Skin epidermis (tissue), 12 donors: ENCODE measurements around the gene PINLYP.
"Not testable (repeated sequence)": the region's sequence is repeated elsewhere in the genome, so short reads cannot be mapped to it uniquely, and the experiment has no call there.

Experiments
- H3K27ac ChIP-seq, 21 experiments: fragments of 200-600 bp; sonication (generic) in 11 of 21; one replicate each; pipeline ENCODE4 v1.5.0; 2020; ENCODE audit warnings: mild to moderate bottlenecking in 3 of 21, inconsistent platforms in 2 of 21, moderate library complexity in 2 of 21
- H3K4me3 ChIP-seq, 7 experiments: fragments of 200-600 bp; sonication (generic) in 2 of 7; one replicate each; pipeline ENCODE4 v1.5.0; 2020; ENCODE audit warnings: inconsistent platforms in 2 of 7, mild to moderate bottlenecking in 2 of 7, moderate library complexity in 1 of 7

PINLYP gene

DNA sequence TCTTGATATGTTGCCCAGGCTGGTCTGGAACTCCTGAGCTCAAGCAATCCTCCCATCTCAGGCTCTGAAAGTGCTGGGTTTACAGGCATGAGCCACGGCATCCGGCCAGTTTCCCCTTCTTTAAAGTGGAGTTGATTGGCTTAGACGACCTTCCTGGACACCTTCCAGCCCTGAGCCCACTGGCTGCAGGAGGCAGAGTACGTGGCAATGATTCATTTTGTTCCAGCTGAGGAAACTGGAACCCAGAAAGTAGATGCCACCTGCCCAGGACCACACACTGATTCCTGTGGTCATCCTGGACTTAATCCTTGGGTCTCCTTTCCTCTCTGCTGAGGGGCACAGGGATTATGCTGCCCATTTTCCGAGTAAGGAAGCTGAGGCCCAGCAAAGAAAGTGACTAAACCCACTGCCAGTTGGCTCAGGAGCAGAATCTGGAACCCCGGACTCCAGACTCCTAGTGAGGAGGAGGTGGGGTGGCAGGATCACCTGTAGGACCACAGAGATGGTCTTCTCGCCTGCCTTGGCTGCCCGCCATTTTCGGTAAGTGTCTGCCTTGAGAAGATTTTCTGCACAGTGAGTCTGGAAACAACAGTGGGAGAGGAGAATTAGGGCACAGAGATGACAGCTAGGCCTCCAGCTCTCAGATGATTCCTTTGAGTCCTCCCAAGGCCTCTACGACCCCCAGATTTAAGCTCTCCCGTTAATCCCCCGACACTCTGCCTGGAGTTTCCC, 1.0 kb upstream of the PINLYP start:
- Histone ChIP-seq H3K27ac (peak overlapping the region; percentile 80 to 93 (median 89)), H3K4me3 (peak overlapping the region; percentile 69 to 89 (median 86))

- peak overlapping the region in 20 of 21 experiments; percentile 40 to 93 (median 77) for H3K27ac ChIP-seq
- peak overlapping the region; percentile 69 to 89 (median 86) for H3K4me3 ChIP-seq
These were observed 616 bp downstream of the PINLYP start for GRCh38 chr19:43575955-43576878.

DNA sequence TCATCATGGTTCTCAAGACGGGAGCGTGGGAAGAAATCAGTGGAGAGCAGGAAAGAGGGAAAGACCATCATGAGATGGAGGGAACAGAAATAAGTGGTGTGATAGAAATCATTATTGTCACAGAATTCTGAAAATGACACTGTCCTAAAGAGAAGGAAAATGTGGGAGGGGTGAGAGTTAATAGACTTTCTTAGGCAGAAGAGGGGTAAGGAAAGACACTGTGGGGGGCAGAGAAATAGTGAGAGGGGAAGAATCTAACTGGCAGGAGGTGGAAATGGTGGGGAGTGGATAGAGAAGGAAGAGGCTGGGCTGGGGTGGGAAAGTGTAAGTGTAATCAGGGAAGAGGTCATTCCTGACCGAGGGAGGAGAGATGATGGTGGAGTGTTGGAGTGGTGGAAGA, 3.2 kb downstream of the PINLYP start:
- Histone ChIP-seq H3K27ac (no peak overlapping the region), H3K4me3 (no peak overlapping the region)

- Histone ChIP-seq H3K4me3 (peak overlapping the region in 2 of 7 experiments; percentile 32 to 49), H3K27ac (peak overlapping the region in 9 of 21 experiments; percentile 59 to 83 (median 75))
These were observed 5.9 kb downstream of the PINLYP start for GRCh38 chr19:43581467-43581866.

DNA sequence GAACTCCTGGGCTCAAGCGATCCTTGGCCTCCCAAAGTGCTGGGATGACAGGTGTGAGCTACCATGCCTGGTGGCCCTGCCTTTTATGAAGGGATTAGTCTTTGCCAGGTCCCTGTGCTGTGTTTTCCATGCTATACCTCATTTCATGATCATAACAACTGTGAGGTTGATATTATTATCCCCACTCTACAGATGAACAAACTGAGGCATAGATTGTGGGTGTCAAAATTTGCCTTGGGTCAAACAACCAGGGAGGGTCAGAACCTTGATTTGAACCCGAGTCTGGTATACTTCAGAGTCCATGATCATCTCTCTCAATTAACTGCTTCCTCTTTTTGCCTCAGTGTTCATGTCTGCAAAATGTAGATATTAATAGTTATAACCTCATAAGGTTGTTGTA, 6.9 kb downstream of the PINLYP start:
- no peak overlapping the region for H3K27ac ChIP-seq
- H3K4me3 ChIP-seq, result no peak overlapping the region

DNA sequence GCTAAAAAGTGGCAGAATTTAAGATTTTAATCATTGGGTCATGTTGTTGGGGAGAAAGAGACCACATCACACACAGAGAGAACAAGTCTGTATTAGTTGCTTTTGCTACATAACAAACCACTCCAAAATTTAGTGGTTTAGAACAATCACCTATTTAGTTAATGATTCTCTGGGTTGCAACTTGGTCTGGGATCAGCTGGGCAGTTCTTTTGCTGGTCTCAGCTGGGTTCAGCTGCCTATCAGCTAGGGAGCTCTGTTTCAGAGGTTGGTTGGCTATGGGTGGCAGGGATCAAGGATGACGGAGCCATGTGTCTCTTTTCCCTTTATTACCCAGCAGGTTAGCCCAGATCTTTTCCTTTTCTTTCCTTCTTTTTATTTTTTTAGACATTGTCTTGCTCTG, 8.9 kb downstream of the PINLYP start:
- H3K27ac ChIP-seq, result peak overlapping the region in 6 of 21 experiments; percentile 0 to 54 (median 26)
- no peak overlapping the region for H3K4me3 ChIP-seq

- H3K27ac ChIP-seq, result no peak overlapping the region
- H3K4me3 ChIP-seq, result no peak overlapping the region
These were observed 10.7 kb downstream of the PINLYP start for GRCh38 chr19:43586346-43586745.

GRCh38 chr19:43587029-43587428, 11.4 kb downstream of the PINLYP start:
- H3K4me3 ChIP-seq, H3K27ac ChIP-seq: not testable (repeated sequence)

GRCh38 chr19:43589277-43589676, 13.7 kb downstream of the PINLYP start:
- H3K27ac ChIP-seq, result no peak overlapping the region
- H3K4me3 ChIP-seq, result no peak overlapping the region

- Histone ChIP-seq H3K27ac (peak overlapping the region in 1 of 21 experiments; percentile 5), H3K4me3 (no peak overlapping the region)
These were observed 14.1 kb downstream of the PINLYP start for GRCh38 chr19:43589678-43590077.

- H3K4me3 ChIP-seq, result no peak overlapping the region
These were observed 16.5 kb downstream of the PINLYP start for GRCh38 chr19:43591904-43592772.

DNA sequence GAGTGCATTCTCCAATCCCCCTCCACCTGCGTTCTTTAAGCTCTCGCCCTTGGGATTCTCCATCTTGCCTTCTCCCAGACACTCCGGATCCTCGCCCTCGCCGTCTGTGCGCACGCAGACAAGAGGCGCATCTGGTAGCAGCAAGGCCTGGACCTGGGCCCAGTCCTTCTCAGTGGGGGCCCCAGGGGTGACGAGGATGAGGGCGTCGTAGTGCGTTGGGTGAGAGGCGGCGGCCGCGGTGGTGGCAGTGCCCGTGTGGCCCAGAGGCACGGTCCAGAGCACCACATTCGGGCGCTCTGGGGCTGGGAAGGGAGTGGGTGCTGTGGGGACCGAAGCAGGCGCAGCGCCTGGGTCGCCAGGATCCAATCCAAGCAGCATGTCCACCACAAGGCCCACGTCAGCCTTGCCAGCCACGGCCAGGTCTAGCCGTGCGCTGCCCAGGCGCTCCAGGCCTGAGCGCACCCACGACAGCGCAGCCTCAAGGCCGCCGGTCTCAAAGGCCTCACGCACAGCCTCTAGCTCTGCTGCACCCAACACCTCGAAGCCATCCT, 17.3 kb downstream of the PINLYP start:
- Histone ChIP-seq H3K4me3 (no peak overlapping the region), H3K27ac (peak overlapping the region in 2 of 21 experiments; percentile 35 to 51)

More at GRCh38 chr19:43591904-43592772, 16.5 kb downstream of the PINLYP start:
- no peak overlapping the region for H3K27ac ChIP-seq

DNA sequence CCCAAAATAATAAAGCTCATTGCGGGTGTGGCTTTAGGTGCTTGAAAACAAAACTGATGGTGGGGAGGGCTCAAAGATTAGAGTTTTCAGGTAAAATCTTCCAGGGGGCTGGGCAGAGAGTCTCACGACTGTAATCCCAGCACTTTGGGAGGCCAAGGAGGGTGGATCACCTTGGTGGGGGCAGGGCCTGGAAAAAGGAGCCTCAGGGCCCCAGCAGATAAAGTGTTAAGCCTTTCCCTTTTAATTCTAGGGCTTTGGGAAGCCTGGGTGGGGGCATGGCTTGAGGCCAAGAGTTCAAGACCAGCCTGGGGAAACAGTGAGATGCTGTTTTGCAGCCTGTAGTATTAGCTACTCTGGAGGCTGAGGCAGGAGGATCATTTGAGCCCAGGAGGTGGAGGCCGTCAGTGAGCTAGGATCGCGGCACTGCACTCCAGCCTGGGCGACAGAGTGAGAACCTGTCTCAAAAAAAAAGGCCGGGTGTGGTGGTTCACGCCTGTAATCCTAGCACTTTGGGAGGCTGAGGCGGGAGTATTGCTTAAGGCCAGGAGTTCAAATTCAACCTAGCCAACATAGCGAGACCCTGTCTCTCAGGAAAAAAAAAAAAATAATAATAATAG, 18.6 kb downstream of the PINLYP start:
- H3K4me3 ChIP-seq, result peak overlapping the region; percentile 51 to 79 (median 64)
- peak overlapping the region in 16 of 21 experiments; percentile 5 to 99 (median 94) for H3K27ac ChIP-seq

DNA sequence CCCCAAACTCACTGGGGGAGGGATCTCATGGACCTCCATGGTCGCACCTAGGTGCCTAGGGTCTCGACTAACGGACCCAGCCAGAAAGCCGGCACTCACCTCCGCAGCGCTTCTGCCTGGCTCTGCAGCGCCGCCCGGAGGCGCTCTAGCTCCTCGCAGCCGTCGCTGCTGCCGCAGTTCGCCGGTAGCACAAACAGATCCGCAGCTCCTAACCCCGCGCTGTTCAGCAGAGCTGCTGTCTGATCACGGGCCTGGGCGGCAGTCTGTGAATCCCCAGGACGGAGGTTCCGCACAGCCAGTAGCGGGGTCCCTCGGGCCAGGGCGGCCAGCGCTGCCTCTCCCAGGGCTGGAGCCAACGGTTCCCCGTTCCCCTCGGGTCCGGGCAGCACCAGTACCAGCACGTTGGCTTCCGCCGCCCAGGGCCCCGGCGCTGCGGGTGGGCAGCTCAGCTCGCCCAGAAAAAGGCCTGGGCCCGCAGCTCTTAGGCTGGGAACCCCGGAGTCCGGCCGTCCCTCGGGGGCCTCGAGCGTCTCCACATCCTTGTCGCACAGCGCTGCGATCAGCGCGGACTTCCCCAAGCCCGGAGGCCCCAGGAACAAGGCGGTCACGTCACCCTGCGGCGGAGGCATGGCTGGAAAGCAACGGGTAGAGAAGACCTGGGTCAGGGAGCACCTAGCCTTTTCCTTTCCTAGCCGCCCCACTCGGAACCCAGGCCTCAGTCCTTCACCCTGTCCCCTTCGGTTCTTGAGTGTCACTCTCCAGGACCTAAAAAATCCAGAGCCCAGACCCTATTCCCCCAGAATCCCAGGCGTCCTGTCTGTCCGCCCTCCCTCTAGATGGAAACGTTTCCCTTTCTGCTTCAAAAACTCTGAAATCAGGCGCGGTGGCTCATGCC, 19.4 kb downstream of the PINLYP start:
- H3K27ac ChIP-seq, result peak overlapping the region; percentile 10 to 99 (median 95)

GRCh38 chr19:43595605-43595998, 20.0 kb downstream of the PINLYP start:
- H3K27ac ChIP-seq, result peak overlapping the region; percentile 10 to 99 (median 95)
- H3K4me3 ChIP-seq, result peak overlapping the region; percentile 51 to 79 (median 64)

More for the DNA sequence above, 19.4 kb downstream of the PINLYP start:
- peak overlapping the region; percentile 51 to 79 (median 64) for H3K4me3 ChIP-seq

- Histone ChIP-seq H3K4me3 (peak within 1 kb of the TSS; percentile 51 to 79 (median 64)), H3K27ac (peak within 1 kb of the TSS; percentile 70 to 100 (median 97))
These were observed 20.6 kb downstream of the PINLYP start, which contains the start of the genes IRGQ and ZNF576 for GRCh38 chr19:43595999-43596841. TSS of gene IRGQ (minus strand) at chr19:43596134. CDS start at chr19:43595338, 796 bp downstream. TSS of gene ZNF576 (plus strand) at chr19:43596595. CDS start at chr19:43597109, 514 bp downstream.
